Measurements from ENCODE around the gene RAB39A.

RAB39A gene, protein sequence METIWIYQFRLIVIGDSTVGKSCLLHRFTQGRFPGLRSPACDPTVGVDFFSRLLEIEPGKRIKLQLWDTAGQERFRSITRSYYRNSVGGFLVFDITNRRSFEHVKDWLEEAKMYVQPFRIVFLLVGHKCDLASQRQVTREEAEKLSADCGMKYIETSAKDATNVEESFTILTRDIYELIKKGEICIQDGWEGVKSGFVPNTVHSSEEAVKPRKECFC

DNA sequence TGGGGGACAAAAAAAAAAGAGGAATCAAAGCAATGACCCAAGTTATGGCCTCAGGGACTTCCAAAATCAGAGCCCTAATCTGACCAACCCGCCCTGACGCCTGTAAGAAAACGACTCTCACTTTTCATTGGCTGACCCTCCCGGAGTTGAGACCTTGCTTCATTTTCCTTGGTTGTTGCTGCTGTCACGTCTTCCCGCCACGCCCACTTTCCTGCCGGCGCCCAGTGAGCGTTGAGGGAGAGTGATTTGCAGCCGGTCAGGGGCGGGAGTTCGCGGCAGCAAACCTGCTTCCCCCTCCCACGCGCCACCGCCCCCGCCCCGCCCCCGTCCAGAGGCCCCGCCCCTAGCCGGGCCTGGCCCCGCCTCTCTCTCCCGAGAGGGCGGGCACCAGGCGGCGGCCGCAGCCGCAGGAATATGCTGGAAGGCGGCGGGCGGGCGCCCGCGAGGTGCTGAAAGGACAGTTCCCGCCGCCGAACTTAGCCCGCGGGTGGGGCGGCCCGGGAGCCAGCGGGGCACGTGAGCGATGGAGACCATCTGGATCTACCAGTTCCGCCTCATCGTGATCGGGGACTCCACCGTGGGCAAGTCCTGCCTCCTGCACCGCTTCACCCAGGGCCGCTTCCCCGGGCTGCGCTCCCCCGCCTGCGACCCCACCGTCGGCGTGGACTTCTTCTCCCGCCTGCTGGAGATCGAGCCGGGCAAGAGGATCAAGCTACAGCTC is at the start of gene RAB39A:
RAB39A (plus strand) TSS at position 403 of the 721 bp plus-strand sequence; CDS start at position 524, 121 bp downstream.
- no peak for TF ChIP-seq RAD21 (IDR thresholded peaks at IDR 0.05; ENCODE audit: low read depth)
- TF ChIP-seq TEAD4 (IDR thresholded peaks at IDR 0.05), result no peak
- peak; percentile 74; the same call in 1 of the 2 replicates for TF ChIP-seq ZBTB7A (IDR thresholded peaks at IDR 0.05; ENCODE audit: low read depth)
- no peak for TF ChIP-seq FOXM1 (IDR thresholded peaks at IDR 0.05; ENCODE audit: borderline replicate concordance, low read depth)
- no peak for TF ChIP-seq CEBPB (IDR thresholded peaks at IDR 0.05)
- TF ChIP-seq CREB1 (IDR thresholded peaks at IDR 0.05; ENCODE audit: low read depth), result no peak
- no peak for TF ChIP-seq YY1 (IDR thresholded peaks at IDR 0.05; ENCODE audit: low read depth)
- peak; percentile 89 for TF ChIP-seq USF1 (IDR thresholded peaks at IDR 0.05)
- TF ChIP-seq TAF1 (IDR thresholded peaks at IDR 0.05; ENCODE audit: low read depth), result no peak
- TF ChIP-seq, protein P1, sequence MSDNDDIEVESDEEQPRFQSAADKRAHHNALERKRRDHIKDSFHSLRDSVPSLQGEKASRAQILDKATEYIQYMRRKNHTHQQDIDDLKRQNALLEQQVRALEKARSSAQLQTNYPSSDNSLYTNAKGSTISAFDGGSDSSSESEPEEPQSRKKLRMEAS (IDR thresholded peaks at IDR 0.05), result peak; percentile 88
- TF ChIP-seq NFIC (IDR thresholded peaks at IDR 0.05), result no peak
- TF ChIP-seq, protein P2, sequence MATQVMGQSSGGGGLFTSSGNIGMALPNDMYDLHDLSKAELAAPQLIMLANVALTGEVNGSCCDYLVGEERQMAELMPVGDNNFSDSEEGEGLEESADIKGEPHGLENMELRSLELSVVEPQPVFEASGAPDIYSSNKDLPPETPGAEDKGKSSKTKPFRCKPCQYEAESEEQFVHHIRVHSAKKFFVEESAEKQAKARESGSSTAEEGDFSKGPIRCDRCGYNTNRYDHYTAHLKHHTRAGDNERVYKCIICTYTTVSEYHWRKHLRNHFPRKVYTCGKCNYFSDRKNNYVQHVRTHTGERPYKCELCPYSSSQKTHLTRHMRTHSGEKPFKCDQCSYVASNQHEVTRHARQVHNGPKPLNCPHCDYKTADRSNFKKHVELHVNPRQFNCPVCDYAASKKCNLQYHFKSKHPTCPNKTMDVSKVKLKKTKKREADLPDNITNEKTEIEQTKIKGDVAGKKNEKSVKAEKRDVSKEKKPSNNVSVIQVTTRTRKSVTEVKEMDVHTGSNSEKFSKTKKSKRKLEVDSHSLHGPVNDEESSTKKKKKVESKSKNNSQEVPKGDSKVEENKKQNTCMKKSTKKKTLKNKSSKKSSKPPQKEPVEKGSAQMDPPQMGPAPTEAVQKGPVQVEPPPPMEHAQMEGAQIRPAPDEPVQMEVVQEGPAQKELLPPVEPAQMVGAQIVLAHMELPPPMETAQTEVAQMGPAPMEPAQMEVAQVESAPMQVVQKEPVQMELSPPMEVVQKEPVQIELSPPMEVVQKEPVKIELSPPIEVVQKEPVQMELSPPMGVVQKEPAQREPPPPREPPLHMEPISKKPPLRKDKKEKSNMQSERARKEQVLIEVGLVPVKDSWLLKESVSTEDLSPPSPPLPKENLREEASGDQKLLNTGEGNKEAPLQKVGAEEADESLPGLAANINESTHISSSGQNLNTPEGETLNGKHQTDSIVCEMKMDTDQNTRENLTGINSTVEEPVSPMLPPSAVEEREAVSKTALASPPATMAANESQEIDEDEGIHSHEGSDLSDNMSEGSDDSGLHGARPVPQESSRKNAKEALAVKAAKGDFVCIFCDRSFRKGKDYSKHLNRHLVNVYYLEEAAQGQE (IDR thresholded peaks at IDR 0.05; ENCODE audit: low read depth), result peak; percentile 89
- TF ChIP-seq EGR1 (IDR thresholded peaks at IDR 0.05), result 0 out of 2 replicates have a peak, but pooled peaks have one; percentile 19
- no peak for TF ChIP-seq EP300 (IDR thresholded peaks at IDR 0.05; ENCODE audit: borderline replicate concordance)
- TF ChIP-seq TCF12 (IDR thresholded peaks at IDR 0.05; ENCODE audit: low read depth), result peak; percentile 44; the same call in 1 of the 2 replicates

DNA sequence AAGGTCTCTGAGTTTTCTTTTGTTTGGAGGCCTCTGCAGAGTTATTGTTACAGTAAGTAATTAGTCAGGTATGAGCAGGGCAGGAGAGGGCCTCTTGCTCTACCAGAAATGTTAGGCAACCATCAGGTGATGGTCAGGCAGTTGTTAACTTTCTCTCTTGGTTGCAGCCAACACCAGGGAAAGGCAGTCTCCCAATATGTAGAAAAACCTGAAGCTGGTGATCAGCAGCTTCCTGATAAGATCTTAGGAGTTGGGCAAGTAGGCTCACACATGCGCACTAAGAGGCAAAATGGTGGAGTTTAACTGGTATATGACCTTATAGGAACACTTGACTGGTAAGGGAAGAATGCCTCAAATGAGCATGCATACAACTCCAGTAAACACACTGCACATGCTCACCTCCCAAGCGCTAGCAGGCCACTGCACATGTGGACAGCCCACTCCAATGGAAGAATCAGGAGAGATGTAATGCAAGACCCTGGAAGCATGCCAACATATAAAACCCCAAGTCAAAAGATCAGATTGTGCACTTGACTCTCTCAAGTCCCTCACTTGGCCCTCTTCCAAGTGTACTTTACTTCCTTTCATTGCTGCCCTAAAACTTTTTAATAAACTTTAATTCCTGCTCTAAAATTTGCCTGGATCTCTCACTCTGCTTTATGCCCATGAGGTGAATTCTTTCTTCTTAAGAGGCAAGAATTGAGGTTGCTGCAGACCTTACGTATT is 46.0 kb upstream of the RAB39A start:
- peak; percentile 53; the same call in 1 of the 2 replicates for TF ChIP-seq NFIC (IDR thresholded peaks at IDR 0.05)
- no peak for TF ChIP-seq FOXM1 (IDR thresholded peaks at IDR 0.05; ENCODE audit: borderline replicate concordance, low read depth)

DNA sequence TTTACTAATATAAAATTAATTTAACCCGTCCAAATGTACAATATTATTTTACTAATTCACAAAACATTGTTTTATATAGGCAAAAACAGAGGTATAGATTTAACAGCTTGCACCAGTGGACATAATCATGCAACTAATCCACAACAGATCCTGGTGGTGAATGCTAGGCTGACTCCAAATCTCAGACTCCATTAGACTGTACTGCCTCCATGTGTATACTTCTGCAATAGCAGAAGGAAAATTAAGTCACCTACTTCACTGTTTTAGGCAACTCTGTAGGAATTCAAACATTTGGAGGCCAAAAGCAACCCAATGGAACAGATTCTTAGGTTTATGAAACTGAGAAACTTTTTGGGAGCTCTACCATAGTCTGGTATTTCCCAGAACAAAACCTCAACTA is 30.0 kb upstream of the RAB39A start:
- TF ChIP-seq RAD21 (IDR thresholded peaks at IDR 0.05; ENCODE audit: low read depth), result peak; percentile 90
- TF ChIP-seq, protein P2 (IDR thresholded peaks at IDR 0.05; ENCODE audit: low read depth), result no peak

GRCh38 chr11:107908211-107908610 is 20.0 kb upstream of the RAB39A start:
- no peak for TF ChIP-seq TEAD4 (IDR thresholded peaks at IDR 0.05)
- no peak for TF ChIP-seq TCF12 (IDR thresholded peaks at IDR 0.05; ENCODE audit: low read depth)
- TF ChIP-seq FOXM1 (IDR thresholded peaks at IDR 0.05; ENCODE audit: borderline replicate concordance, low read depth), result no peak
- TF ChIP-seq, protein P2 (IDR thresholded peaks at IDR 0.05; ENCODE audit: low read depth), result no peak
- no peak for TF ChIP-seq RAD21 (IDR thresholded peaks at IDR 0.05; ENCODE audit: low read depth)
- TF ChIP-seq EGR1 (IDR thresholded peaks at IDR 0.05), result no peak
- TF ChIP-seq NFIC (IDR thresholded peaks at IDR 0.05), result no peak
- TF ChIP-seq ZBTB7A (IDR thresholded peaks at IDR 0.05; ENCODE audit: low read depth), result no peak
- TF ChIP-seq, protein P1 (IDR thresholded peaks at IDR 0.05), result no peak
- TF ChIP-seq CEBPB (IDR thresholded peaks at IDR 0.05), result no peak
- TF ChIP-seq EP300 (IDR thresholded peaks at IDR 0.05; ENCODE audit: borderline replicate concordance), result no peak
- TF ChIP-seq CREB1 (IDR thresholded peaks at IDR 0.05; ENCODE audit: low read depth), result no peak
- TF ChIP-seq TAF1 (IDR thresholded peaks at IDR 0.05; ENCODE audit: low read depth), result no peak
- no peak for TF ChIP-seq YY1 (IDR thresholded peaks at IDR 0.05; ENCODE audit: low read depth)
- no peak for TF ChIP-seq USF1 (IDR thresholded peaks at IDR 0.05)

Data from Ishikawa (cell line).